NK-92 treated with Interleukin-12 subunit alpha and Interleukin-12 subunit beta, amount 100 ng/mL, for 24 hours (cell line): ENCODE results near the gene RASL12.
A peak's percentile ranks its signal among the peaks of the same experiment; 100 is the strongest.

Experiments
- DNase-seq: peaks from one replicate; lab custom pipeline; 2025; lab: John Stamatoyannopoulos, UW

RASL12 gene

GRCh38 chr15:65092911-65093792, 25.4 kb upstream of the RASL12 start:
- no peak for DNase-seq

- no peak for DNase-seq
Observed at GRCh38 chr15:65091946-65092770, 24.4 kb upstream of the RASL12 start.

GRCh38 chr15:65089206-65089824, 21.5 kb upstream of the RASL12 start:
- no peak for DNase-seq

- DNase-seq: no peak
Observed at GRCh38 chr15:65088643-65089021, 20.8 kb upstream of the RASL12 start.

GRCh38 chr15:65087873-65088642, 20.3 kb upstream of the RASL12 start:
- no peak for DNase-seq

GRCh38 chr15:65087411-65087810, 19.6 kb upstream of the RASL12 start:
- no peak for DNase-seq

GRCh38 chr15:65086680-65087111, 18.9 kb upstream of the RASL12 start:
- DNase-seq: no peak

- DNase-seq: peak; percentile 8
Observed at GRCh38 chr15:65085990-65086679, 18.3 kb upstream of the RASL12 start.

GRCh38 chr15:65085207-65085753, 17.5 kb upstream of the RASL12 start:
- no peak for DNase-seq

GRCh38 chr15:65084500-65085206, 16.9 kb upstream of the RASL12 start:
- no peak for DNase-seq

GRCh38 chr15:65083262-65083701, 15.5 kb upstream of the RASL12 start:
- DNase-seq: no peak

- no peak for DNase-seq
Observed at GRCh38 chr15:65082303-65082953, 14.6 kb upstream of the RASL12 start.

- no peak for DNase-seq
Observed at GRCh38 chr15:65081758-65082157, 14.0 kb upstream of the RASL12 start.

- DNase-seq: no peak
Observed at GRCh38 chr15:65081270-65081669, 13.5 kb upstream of the RASL12 start.

GRCh38 chr15:65079580-65079979, 11.8 kb upstream of the RASL12 start:
- DNase-seq: no peak

- DNase-seq: no peak
Observed at GRCh38 chr15:65077981-65078352, 10.2 kb upstream of the RASL12 start.

GRCh38 chr15:65077291-65077980, 9.6 kb upstream of the RASL12 start:
- DNase-seq: no peak

GRCh38 chr15:65076486-65077290, 8.9 kb upstream of the RASL12 start, which contains the start of gene KBTBD13:
Gene KBTBD13, plus strand, starts transcription at chr15:65076746. Its CDS starts 70 bp downstream, at chr15:65076816.
- DNase-seq: no peak
